ENCODE data around the gene TGFBR3. TPM values are rescaled to one million over a fixed set of nuclear protein-coding genes. Genes with fewer than 3 reads are reported as not detected.
"Not testable (repeated sequence)": the region's sequence is repeated elsewhere in the genome, so short reads cannot be mapped to it uniquely, and the experiment has no call there.

Gene TGFBR3
- total RNA-seq, 1 experiment from 2014 or later: 1.3 TPM

DNA sequence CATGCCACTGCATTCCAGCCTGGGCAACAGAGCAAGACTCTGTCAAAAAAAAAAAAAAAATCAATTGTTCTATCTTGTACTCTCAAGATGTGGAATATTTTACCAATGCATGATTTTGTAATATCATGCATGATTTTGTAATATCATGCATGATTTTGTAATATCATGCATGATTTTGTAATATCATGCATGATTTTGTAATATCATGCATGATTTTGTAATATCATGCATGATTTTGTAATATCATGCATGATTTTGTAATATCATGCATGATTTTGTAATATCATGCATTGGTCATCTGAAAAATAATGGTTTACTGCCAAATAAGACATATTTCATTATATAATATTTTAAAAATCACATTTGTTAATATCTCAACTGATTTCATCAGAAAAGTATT lies 45.7 kb downstream of the TGFBR3 start:
- H3K4me3 ChIP-seq, DNase-seq, H3K9me3 ChIP-seq, H3K27me3 ChIP-seq, H3K36me3 ChIP-seq: not testable (repeated sequence)

DNA sequence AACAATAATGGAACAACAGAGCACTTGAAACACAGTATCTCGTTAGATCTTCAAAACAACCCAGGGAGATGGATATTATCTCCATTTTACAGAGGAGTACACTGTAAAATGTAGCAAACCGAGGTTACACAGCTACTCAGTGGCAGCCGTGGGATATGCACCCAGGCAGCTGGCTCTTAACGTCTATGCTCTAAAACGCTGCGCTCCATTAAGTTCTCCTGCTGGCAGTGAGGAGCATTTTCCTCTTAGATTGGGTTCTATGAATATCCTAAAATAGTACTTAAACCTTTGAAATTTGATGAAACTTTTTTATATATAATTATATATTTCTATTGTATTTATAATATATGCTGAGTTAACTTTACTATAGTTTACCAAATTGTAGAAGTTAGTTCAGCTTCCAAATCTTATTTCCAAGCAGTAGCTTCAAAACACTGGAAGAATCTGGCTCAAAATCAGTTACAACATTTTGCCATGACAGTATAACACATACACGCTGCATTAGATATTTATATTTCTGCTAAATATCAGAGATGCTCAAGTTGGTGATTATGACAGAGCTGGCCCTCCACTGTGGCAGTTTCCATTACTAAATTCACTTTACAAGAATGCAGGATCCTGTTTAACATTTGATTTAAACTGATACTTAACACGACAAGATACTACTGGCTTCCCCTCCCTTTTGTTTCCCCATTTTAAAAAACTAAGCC lies 49.5 kb downstream of the TGFBR3 start:
- DNase-seq: no peak
- H3K27me3 ChIP-seq: no peaks in the 10 kb centered on the region
- H3K4me3 ChIP-seq: no peak overlapping the region
- no peaks in the 10 kb centered on the region for H3K36me3 ChIP-seq
- H3K9me3 ChIP-seq: no peaks in the 10 kb centered on the region

DNA sequence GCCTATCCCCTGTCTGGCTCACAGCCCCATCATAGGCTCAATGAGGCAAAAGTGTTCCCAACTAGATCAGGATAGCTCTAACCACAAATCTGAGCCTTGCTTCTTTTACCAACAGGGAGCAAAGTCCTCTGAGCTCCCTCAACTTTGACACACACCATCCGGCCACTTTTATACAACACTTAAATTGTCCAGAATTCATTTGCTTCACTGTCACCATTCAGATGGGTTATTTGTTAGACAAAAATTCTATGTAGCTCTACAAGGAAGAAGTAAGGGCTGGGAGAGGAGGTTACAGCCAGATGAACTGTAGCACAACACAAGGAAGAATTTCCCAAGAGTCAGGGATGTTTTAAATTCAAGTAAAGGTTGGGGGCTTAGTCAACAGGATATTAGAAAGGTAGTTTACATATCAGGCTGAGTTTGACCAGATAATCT lies 50.8 kb downstream of the TGFBR3 start:
- Histone ChIP-seq H3K27me3 (no peaks in the 10 kb centered on the region), H3K36me3 (no peaks in the 10 kb centered on the region), H3K9me3 (no peaks in the 10 kb centered on the region), H3K4me3 (no peak overlapping the region)
- DNase-seq: no peak

DNA sequence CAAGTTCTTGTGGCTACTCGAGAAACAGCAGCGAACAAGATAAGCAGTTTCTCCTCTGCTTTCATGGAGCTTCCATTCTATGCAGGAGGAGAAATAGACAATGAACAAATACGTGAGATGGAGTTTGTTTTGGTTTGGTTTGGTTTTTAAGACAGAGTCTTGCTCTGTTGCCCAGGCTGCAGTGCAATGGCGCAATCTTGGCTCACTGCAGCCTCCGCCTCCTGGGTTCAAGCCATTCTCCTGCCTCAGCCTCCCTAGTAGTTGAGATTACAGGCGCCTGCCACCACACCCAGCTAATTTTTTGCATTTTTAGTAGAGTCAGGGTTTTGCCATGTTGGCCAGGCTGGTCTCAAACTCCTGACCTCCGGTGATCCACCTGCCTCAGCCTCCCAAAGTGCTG lies 51.4 kb downstream of the TGFBR3 start:
- not testable (repeated sequence) for H3K36me3 ChIP-seq, DNase-seq, H3K4me3 ChIP-seq, H3K27me3 ChIP-seq, H3K9me3 ChIP-seq

- no peaks in the 10 kb centered on the region for H3K27me3 ChIP-seq
- no peaks in the 10 kb centered on the region for H3K9me3 ChIP-seq
- DNase-seq: no peak
- no peak overlapping the region for H3K4me3 ChIP-seq
- H3K36me3 ChIP-seq: no peaks in the 10 kb centered on the region
Measured at GRCh38 chr1:91833946-91834345, 52.0 kb downstream of the TGFBR3 start.

GRCh38 chr1:91831132-91831930 lies 54.6 kb downstream of the TGFBR3 start:
- H3K9me3 ChIP-seq: no peaks in the 10 kb centered on the region
- DNase-seq: no peak

DNA sequence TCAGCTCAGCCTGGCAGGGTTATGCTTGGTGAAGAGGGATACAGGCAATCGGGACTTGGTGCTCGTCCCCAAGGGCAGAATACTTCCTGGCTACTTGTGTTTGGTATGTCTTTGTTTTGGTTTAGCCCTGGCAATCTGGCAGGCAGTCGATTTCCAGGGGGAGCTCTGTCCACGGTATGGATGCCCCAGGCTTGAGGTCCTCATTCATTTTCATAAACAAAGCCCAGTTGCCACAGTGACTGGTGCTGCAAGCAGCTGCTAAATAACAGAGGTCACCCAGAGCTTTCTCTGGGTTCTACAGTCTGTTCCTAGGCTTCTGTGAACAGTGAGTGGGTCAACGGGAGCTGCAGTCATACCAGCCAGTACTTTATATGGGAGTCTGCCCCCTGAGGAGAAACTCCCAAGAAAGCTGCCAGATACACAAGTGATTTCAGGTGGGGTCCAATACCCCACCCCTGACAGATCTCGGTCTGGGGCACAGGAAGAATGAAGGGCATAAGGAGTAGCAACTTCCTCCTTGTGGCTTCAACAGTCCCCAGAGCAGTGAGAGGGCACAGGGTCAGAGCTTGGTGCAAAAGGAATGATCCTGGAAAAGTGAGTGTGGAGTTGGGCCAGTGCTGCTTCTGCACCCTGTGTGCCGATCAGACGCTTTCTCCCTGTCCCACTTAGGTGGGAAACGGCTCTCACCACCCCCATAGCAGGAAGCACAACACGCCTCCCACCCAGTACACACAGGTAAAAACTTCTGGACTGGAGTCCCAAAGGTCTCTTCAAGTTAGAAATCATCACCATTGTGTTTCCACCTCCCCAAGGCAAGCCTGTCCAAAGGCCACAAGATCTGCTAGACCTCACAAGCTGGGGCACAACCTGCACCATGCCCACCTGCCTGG lies 55.5 kb downstream of the TGFBR3 start:
- DNase-seq: peak; percentile 85
- Histone ChIP-seq H3K27me3 (no peaks in the 10 kb centered on the region), H3K36me3 (no peaks in the 10 kb centered on the region), H3K9me3 (no peaks in the 10 kb centered on the region), H3K4me3 (no peak overlapping the region)

More at GRCh38 chr1:91831132-91831930, 54.6 kb downstream of the TGFBR3 start:
- Histone ChIP-seq H3K4me3 (no peak overlapping the region), H3K27me3 (no peaks in the 10 kb centered on the region), H3K36me3 (no peaks in the 10 kb centered on the region)

DNA sequence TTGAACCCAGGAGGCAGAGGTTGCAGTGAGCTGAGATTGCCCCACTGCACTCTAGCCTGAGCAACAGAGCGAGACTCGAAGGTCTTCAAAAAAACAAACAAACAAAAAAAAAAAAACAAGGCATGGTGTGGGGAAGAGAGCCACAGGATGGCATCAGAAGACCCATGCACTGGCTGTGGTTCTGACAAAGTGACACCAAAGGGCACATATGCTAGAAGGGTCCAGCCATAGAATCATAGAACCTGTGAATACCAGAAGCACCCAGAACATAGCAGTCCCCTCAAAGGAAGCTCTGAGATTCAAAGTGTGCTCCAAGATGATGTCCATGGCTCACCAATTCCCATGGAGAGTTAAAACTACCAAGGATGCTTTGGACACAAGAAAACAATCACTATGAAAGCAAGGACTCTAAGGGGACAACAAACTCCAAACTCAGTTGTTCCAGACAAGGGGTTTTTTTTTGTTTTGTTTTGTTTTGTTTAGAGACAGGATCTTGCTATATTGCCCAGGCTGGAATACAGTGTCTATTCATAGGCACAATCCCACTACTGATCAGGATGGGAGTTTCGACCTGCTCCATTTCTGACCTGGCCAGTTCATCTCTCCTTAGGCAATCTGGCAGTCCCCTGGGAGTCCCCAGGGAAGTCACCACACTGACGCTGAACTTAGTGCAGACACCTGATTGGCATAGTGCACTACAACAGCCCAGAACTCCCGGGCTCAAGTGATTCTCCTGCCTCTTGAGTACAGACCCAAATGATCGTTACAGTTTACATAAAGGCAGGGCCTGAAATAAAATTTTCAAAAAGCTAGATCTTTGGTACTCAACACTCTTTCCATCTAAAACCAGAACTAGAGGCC lies 56.4 kb downstream of the TGFBR3 start:
- Histone ChIP-seq H3K36me3 (no peaks in the 10 kb centered on the region), H3K4me3 (no peak overlapping the region)

DNA sequence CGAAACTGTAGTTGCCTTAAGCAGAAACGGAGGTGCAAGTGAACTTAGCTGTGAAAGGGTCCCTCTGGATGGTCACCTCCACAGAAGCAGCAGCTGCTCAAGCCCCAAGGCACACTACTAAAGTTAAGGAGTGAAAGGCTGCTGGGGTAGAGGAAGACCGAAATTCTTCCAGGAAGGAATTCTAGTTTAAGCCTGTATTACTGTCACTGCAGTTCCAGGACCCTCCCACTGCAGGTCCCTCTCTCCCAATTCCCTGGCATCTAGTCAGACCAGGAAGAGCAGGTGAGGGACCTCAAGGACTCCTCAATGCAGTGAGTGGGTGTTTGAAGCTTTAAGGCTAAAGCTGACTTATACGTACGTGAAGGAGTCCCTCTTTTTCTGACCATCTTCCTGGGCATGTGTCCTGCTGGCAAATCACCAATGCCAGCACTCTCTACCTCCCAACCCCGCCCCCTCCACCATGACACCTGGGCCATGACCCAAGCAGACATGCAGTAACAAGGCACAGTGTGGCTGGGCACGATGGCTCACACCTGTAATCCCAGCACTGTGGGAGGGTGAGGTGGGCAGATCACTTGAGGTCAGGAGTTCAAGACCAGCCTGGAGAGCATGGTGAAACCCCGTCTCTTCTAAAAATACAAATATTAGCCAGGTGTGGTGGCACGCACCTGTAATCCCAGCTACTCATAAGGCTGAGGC lies 57.2 kb downstream of the TGFBR3 start:
- Histone ChIP-seq H3K4me3 (no peak overlapping the region), H3K9me3 (no peaks in the 10 kb centered on the region), H3K36me3 (no peaks in the 10 kb centered on the region), H3K27me3 (no peaks in the 10 kb centered on the region)
- no peak for DNase-seq

More for the DNA sequence above, 56.4 kb downstream of the TGFBR3 start:
- Histone ChIP-seq H3K9me3 (no peaks in the 10 kb centered on the region), H3K27me3 (no peaks in the 10 kb centered on the region)
- DNase-seq: no peak

- H3K36me3 ChIP-seq: no peaks in the 10 kb centered on the region
- H3K27me3 ChIP-seq: no peaks in the 10 kb centered on the region
- DNase-seq: no peak
- no peak overlapping the region for H3K4me3 ChIP-seq
- no peaks in the 10 kb centered on the region for H3K9me3 ChIP-seq
Measured at GRCh38 chr1:91827459-91828321, 58.3 kb downstream of the TGFBR3 start.

- Histone ChIP-seq H3K9me3 (no peaks in the 10 kb centered on the region), H3K4me3 (no peak overlapping the region), H3K36me3 (no peaks in the 10 kb centered on the region), H3K27me3 (no peaks in the 10 kb centered on the region)
- no peak for DNase-seq
Measured at GRCh38 chr1:91827087-91827458, 58.9 kb downstream of the TGFBR3 start.

DNA sequence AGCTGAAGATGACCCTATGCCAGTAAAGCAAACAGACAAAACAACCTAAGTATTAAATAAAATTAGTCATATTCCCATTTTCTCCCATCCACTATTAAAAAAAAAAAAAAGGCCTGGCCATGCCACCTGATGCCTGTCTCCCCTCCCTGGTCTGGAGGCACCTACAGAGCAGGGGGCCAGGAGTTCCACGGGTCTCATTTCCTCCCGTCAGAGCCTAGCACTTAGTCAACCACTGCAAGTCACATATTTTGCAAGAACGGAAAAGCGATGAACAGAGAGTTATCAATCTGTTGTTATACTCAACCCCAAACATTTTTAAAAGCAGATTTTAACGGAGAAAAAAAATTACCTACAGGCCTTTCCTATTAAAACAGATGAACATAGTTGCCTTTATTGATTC lies 59.3 kb downstream of the TGFBR3 start:
- Histone ChIP-seq H3K9me3 (no peaks in the 10 kb centered on the region), H3K4me3 (no peak overlapping the region), H3K27me3 (no peaks in the 10 kb centered on the region), H3K36me3 (no peaks in the 10 kb centered on the region)
- no peak for DNase-seq

GRCh38 chr1:91826248-91826647 lies 59.7 kb downstream of the TGFBR3 start:
- Histone ChIP-seq H3K27me3 (no peaks in the 10 kb centered on the region), H3K9me3 (no peaks in the 10 kb centered on the region), H3K4me3 (no peak overlapping the region), H3K36me3 (no peaks in the 10 kb centered on the region)
- DNase-seq: no peak

GRCh38 chr1:91821126-91821868 lies 64.7 kb downstream of the TGFBR3 start:
- no peak overlapping the region for H3K4me3 ChIP-seq
- H3K9me3 ChIP-seq: no peaks in the 10 kb centered on the region
- no peaks in the 10 kb centered on the region for H3K36me3 ChIP-seq
- no peaks in the 10 kb centered on the region for H3K27me3 ChIP-seq
- no peak for DNase-seq
